H1 (cell line): ENCODE results near the gene METTL21C. TPM values are rescaled to one million over a fixed set of nuclear protein-coding genes. Genes with fewer than 3 reads are reported as not detected.

Experiments used
- CTCF ChIA-PET: fragments of 300-600 bp; sonication (Branson Sonifier 250); formaldehyde crosslinking; loops from one replicate; lab custom pipeline; 2021; ENCODE audit not compliant: partially characterized antibody; lab: Charles Lee
- POLR2A ChIA-PET: fragments of 300-600 bp; sonication (Branson Sonifier 250); formaldehyde crosslinking; loops from one replicate; lab custom pipeline; 2021; ENCODE audit warnings: inconsistent platforms; ENCODE audit not compliant: partially characterized antibody; lab: Charles Lee
- DNase-seq, 2 experiments: peaks; one replicate each; pipeline versions ENCODE4 v3.0.0 to v3.0.0-alpha.2; 2010 to 2022; ENCODE audit warnings: low spot score in 2 of 2, low read depth in 1 of 2, mixed read lengths in 1 of 2
- FAIRE-seq: peaks from 2 replicates; lab custom pipeline; 2011; peaks lifted over from hg19 to GRCh38; lab: Jason Lieb, UNC
- H2AFZ ChIP-seq: 2 replicates; pipeline ENCODE4 v1.8.1; 2012; ENCODE audit warnings: low read length, inconsistent platforms
- H2AK5ac ChIP-seq: 2 replicates; pipeline ENCODE4 v1.6.1; 2013; ENCODE audit warnings: low read depth, low read length
- H2BK120ac ChIP-seq: replicated peaks from 2 replicates; pipeline ENCODE3; 2013; ENCODE audit warnings: low read depth, low read length, inconsistent platforms
- H2BK12ac ChIP-seq: 2 replicates; pipeline ENCODE4 v1.6.1; 2013; ENCODE audit warnings: low read depth, low read length
- H2BK15ac ChIP-seq: 2 replicates; pipeline ENCODE4 v1.6.1; 2013; ENCODE audit warnings: low read length
- H2BK20ac ChIP-seq: 2 replicates; pipeline ENCODE4 v1.6.1; 2013; ENCODE audit warnings: low read length
- H2BK5ac ChIP-seq: 2 replicates; pipeline ENCODE4 v1.6.1; 2013; ENCODE audit warnings: low read depth, low read length
- H3K14ac ChIP-seq: 2 replicates; pipeline ENCODE4 v1.6.1; 2013; ENCODE audit warnings: inconsistent platforms; ENCODE audit not compliant: insufficient read length
- H3K18ac ChIP-seq: 2 replicates; pipeline ENCODE4 v1.6.1; 2013; ENCODE audit warnings: low read length; ENCODE audit errors: extremely low read depth
- H3K23ac ChIP-seq: 2 replicates; pipeline ENCODE4 v1.6.1; 2013; ENCODE audit warnings: inconsistent platforms; ENCODE audit not compliant: insufficient read length
- H3K23me2 ChIP-seq: 2 replicates; pipeline ENCODE4 v1.6.1; 2013; ENCODE audit warnings: low read depth, low read length
- H3K27ac ChIP-seq: 2 replicates; pipeline ENCODE4 v1.6.1; 2011; ENCODE audit warnings: low read depth, low read length, inconsistent platforms
- H3K27me3 ChIP-seq, 4 experiments: replicated peaks in 1 of 4; 1 replicate in 1 of 4; 2 replicates in 3 of 4; pipeline versions ENCODE4 v1.6.1 to v1.8.1; 2011 to 2013; ENCODE audit warnings: low read length in 3 of 4, mild to moderate bottlenecking in 3 of 4, inconsistent platforms in 2 of 4, mixed read lengths in 2 of 4, moderate library complexity in 1 of 4; ENCODE audit not compliant: control insufficient read depth in 3 of 4, insufficient read depth in 3 of 4; ENCODE audit errors: extremely low read depth in 1 of 4
- H3K36me3 ChIP-seq, 4 experiments: 2 replicates each; pipeline versions ENCODE4 v1.6.1 to v1.8.1; 2011 to 2013; ENCODE audit warnings: mild to moderate bottlenecking in 4 of 4, low read length in 3 of 4, moderate library complexity in 2 of 4, control low read depth in 1 of 4, inconsistent platforms in 1 of 4; ENCODE audit not compliant: insufficient read depth in 4 of 4, control insufficient read depth in 2 of 4
- H3K4ac ChIP-seq: replicated peaks from 2 replicates; pipeline ENCODE3; 2013; ENCODE audit warnings: low read length, low read depth, mixed read lengths, inconsistent platforms; ENCODE audit not compliant: insufficient read length
- H3K4me1 ChIP-seq, 4 experiments: replicated peaks in 1 of 4; 1 replicate in 1 of 4; 2 replicates in 3 of 4; pipeline versions ENCODE4 v1.6.1 to v1.8.1; 2011 to 2013; ENCODE audit warnings: low read length in 3 of 4, inconsistent platforms in 2 of 4, mixed read lengths in 1 of 4; ENCODE audit not compliant: insufficient read depth in 4 of 4, control insufficient read depth in 3 of 4
- H3K4me2 ChIP-seq, 2 experiments: 2 replicates each; pipeline versions ENCODE4 v1.6.1 to v1.8.1; 2011 to 2013; ENCODE audit warnings: low read depth in 2 of 2, low read length in 2 of 2, control low read depth in 1 of 2, inconsistent platforms in 1 of 2, mild to moderate bottlenecking in 1 of 2; ENCODE audit not compliant: insufficient read depth in 1 of 2
- H3K4me3 ChIP-seq, 4 experiments: fragments of 200-600, 300-600 bp in 1 of 4; sonication (generic), shearing (Covaris generic), sonication (Bioruptor Twin) in 1 of 4; 2 replicates each; pipeline versions ENCODE4 v1.5.1 to v1.8.1; 2011 to 2016; ENCODE audit warnings: low read length in 4 of 4, low read depth in 3 of 4, control low read depth in 2 of 4, inconsistent platforms in 2 of 4, mild to moderate bottlenecking in 2 of 4, mixed read lengths in 1 of 4, moderate library complexity in 1 of 4; ENCODE audit not compliant: insufficient read depth in 2 of 4; ENCODE audit errors: extremely low read depth in 1 of 4
- H3K56ac ChIP-seq: replicated peaks from 2 replicates; pipeline ENCODE3; 2013; ENCODE audit warnings: low read depth, mild to moderate bottlenecking, mixed read lengths, low read length, inconsistent platforms; ENCODE audit not compliant: insufficient read length
- H3K79me1 ChIP-seq: 2 replicates; pipeline ENCODE4 v1.6.1; 2013; ENCODE audit warnings: low read depth, low read length, control low read depth
- H3K79me2 ChIP-seq, 2 experiments: 2 replicates each; pipeline versions ENCODE4 v1.6.1 to v1.8.1; 2012 to 2013; ENCODE audit warnings: low read length in 2 of 2, mild to moderate bottlenecking in 2 of 2, inconsistent platforms in 1 of 2; ENCODE audit not compliant: insufficient read depth in 2 of 2, control insufficient read depth in 1 of 2
- H3K9ac ChIP-seq, 4 experiments: replicated peaks in 1 of 4; 1 replicate in 1 of 4; 2 replicates in 3 of 4; pipeline versions ENCODE4 v1.6.1 to v1.8.1; 2011 to 2013; ENCODE audit warnings: low read depth in 3 of 4, low read length in 3 of 4, control low read depth in 2 of 4, mild to moderate bottlenecking in 2 of 4, moderate library complexity in 2 of 4, inconsistent platforms in 1 of 4; ENCODE audit errors: extremely low read depth in 1 of 4
- H3K9me3 ChIP-seq, 2 experiments: 2 replicates each; pipeline versions ENCODE4 v1.6.1 to v1.8.1; 2012 to 2013; ENCODE audit warnings: mild to moderate bottlenecking in 2 of 2, moderate library complexity in 2 of 2, control low read depth in 1 of 2, inconsistent platforms in 1 of 2, low read depth in 1 of 2, low read length in 1 of 2, mixed read lengths in 1 of 2; ENCODE audit not compliant: insufficient read depth in 2 of 2
- H4K20me1 ChIP-seq, 2 experiments: replicated peaks in 1 of 2; 2 replicates each; pipeline versions ENCODE3 to v1.8.1; 2011 to 2013; ENCODE audit warnings: inconsistent platforms in 2 of 2, low read length in 2 of 2, mild to moderate bottlenecking in 1 of 2; ENCODE audit not compliant: insufficient read depth in 2 of 2, control insufficient read depth in 1 of 2
- H4K5ac ChIP-seq: 2 replicates; pipeline ENCODE4 v1.6.1; 2013; ENCODE audit warnings: low read length, low read depth, mixed read lengths, inconsistent platforms; ENCODE audit not compliant: insufficient read length
- H4K8ac ChIP-seq: 2 replicates; pipeline ENCODE4 v1.8.0; 2013; ENCODE audit warnings: mild to moderate bottlenecking, moderate library complexity, low read length, inconsistent platforms; ENCODE audit not compliant: insufficient read depth; ENCODE audit errors: extremely low read depth
- H4K91ac ChIP-seq: replicated peaks from 2 replicates; pipeline ENCODE3; 2013; ENCODE audit warnings: low read length, mixed read lengths, inconsistent platforms; ENCODE audit not compliant: insufficient read length
- ASH2L ChIP-seq: fragments of 200-600, 300-600 bp; sonication (generic); IDR thresholded peaks from one replicate; pipeline ENCODE4 v1.7.1; 2017; ENCODE audit warnings: low read length
- CBX5 ChIP-seq: fragments of 300-800, 300-1000 bp; sonication (generic); IDR thresholded peaks from 2 replicates; pipeline ENCODE4 v1.7.1; 2016; ENCODE audit warnings: antibody characterized with exemption, low read length, low read depth
- EZH2 ChIP-seq: fragments of 200-600 bp; sonication (generic); IDR thresholded peaks from 2 replicates; pipeline ENCODE4 v1.7.1; 2012; ENCODE audit warnings: low read depth, mild to moderate bottlenecking, moderate library complexity, low read length, inconsistent platforms; ENCODE audit not compliant: severe bottlenecking
- JUND ChIP-seq: IDR thresholded peaks from 2 replicates; pipeline ENCODE4 v1.6.1; 2011; ENCODE audit warnings: mild to moderate bottlenecking, improper control_type of control experiment, low read length
- SP1 ChIP-seq: IDR thresholded peaks from 2 replicates; pipeline ENCODE4 v1.6.1; 2011; ENCODE audit warnings: low read depth, low read length
- SP2 ChIP-seq: IDR thresholded peaks from 2 replicates; pipeline ENCODE4 v1.6.1; 2012; ENCODE audit warnings: mild to moderate bottlenecking, low read length, inconsistent platforms
- WGBS, 2 experiments: shearing (Covaris generic) in 1 of 2; methylation state at CpG; one replicate each; pipeline versions ENCODE4 v1.1.6 to v1.1.7; 2013 to 2015; ENCODE audit warnings: low lambda C conversion rate in 2 of 2, mixed read lengths in 2 of 2, inconsistent platforms in 1 of 2, low coverage in 1 of 2, missing lambda C conversion rate in 1 of 2; ENCODE audit not compliant: insufficient replicate concordance in 2 of 2, insufficient coverage in 1 of 2, insufficient read length in 1 of 2; ENCODE audit errors: extremely low coverage in 1 of 2, missing lambda C conversion rate in 1 of 2; 5-methylcytosine and 5-hydroxymethylcytosine counted together
- polyA plus RNA-seq, 7 experiments: library from polyadenylated mRNA; depleted of rRNA in 3 of 7; stranded (reverse) in 5 of 7; unstranded in 2 of 7; fragments of >200 nt in 5 of 7; fragments of 200-250 nt in 2 of 7; gene quantifications; 1 replicate in 5 of 7; 2 replicates in 1 of 7; 4 replicates in 1 of 7; pipeline versions ENCODE4 v1.2.1 to v1.2.3, GENCODE V29; 2011 to 2013; ENCODE audit warnings: missing spikeins in 2 of 7, mixed read lengths in 2 of 7
- total RNA-seq: library from RNA; stranded (reverse); fragmentation: NEBNext Ultra II Directional; extraction: Animal tissue kit (Norgen Biotek cat#: 25700); gene quantifications from 2 replicates; pipeline ENCODE4 v1.2.1, GENCODE V29; 2021
- TF ChIP-seq, protein P1 (sequence below): IDR thresholded peaks from 2 replicates; pipeline ENCODE4 v1.6.1; 2011; ENCODE audit warnings: low read length, improper control_type of control experiment
- TF ChIP-seq, protein P2 (sequence below): IDR thresholded peaks from 2 replicates; pipeline ENCODE4 v1.6.1; 2012; ENCODE audit warnings: low read length, inconsistent platforms

METTL21C gene
- total and polyA plus RNA-seq, 2 of the 8 experiments (the other 6 are each of a cell fraction or from before 2014, with no cell fraction given) = not detected

DNA sequence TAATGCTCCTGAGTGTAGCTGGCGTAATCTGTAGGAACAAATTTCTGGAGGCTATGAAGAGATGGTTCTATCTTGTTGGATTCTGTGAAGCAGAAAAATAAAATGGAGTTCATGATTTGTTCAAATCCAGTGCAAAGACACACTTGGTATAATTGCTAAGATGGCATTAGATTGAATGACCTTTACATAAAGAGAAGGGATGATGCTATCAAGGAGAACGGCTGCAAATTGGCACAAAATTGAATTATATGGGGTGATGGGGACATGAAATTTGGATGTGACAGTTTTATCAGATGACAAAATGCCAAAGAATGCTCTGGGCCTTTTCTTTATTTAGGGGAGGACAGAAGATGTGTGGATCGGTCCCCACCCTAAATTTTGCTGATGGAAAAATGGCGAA is 4.0 kb downstream of the METTL21C start:
- Histone ChIP-seq H2BK20ac (peak overlapping the region; percentile 49; the same call in 1 of the 2 replicates), H3K9ac (no peak overlapping the region), H3K79me1 (no peaks in the 10 kb centered on the region), H2BK12ac (no peak overlapping the region), H3K18ac (no peak overlapping the region), H4K8ac (no peak overlapping the region), H3K56ac (no peak overlapping the region), H2AK5ac (no peak overlapping the region), H3K27ac (no peak overlapping the region), H3K36me3 (no peaks in the 10 kb centered on the region), H2BK120ac (no peak overlapping the region), H3K14ac (no peak overlapping the region), H3K4me3 (no peak overlapping the region), H3K27me3 (no peaks in the 10 kb centered on the region), H3K4me2 (no peak overlapping the region), H4K91ac (no peak overlapping the region), H2BK5ac (no peak overlapping the region), H3K4ac (no peak overlapping the region), H3K79me2 (no peaks in the 10 kb centered on the region), H2BK15ac (peak overlapping the region; percentile 54; the same call in 1 of the 2 replicates), H3K4me1 (peaks cover 0 to 11% (median 8%) of the 10 kb centered on the region in 4 experiments), H3K23ac (no peak overlapping the region), H2AFZ (no peak overlapping the region), H4K20me1 (no peaks in the 10 kb centered on the region), H4K5ac (no peak overlapping the region), H3K23me2 (no peaks in the 10 kb centered on the region; the same call in 1 of the 2 replicates), H3K9me3 (no peaks in the 10 kb centered on the region)
- no peak for DNase-seq
- no peak for FAIRE-seq
- ChIA-PET POLR2A (no interaction called here), CTCF (interaction anchor here (0.6 kb wide), 2 partner anchors 135 to 1438 kb away, joined by 3 to 6 read pairs; no protein-coding TSS in a partner anchor)
- TF ChIP-seq, protein P1, sequence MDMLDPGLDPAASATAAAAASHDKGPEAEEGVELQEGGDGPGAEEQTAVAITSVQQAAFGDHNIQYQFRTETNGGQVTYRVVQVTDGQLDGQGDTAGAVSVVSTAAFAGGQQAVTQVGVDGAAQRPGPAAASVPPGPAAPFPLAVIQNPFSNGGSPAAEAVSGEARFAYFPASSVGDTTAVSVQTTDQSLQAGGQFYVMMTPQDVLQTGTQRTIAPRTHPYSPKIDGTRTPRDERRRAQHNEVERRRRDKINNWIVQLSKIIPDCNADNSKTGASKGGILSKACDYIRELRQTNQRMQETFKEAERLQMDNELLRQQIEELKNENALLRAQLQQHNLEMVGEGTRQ = no peak
- no peak for TF ChIP-seq SP2
- TF ChIP-seq CBX5 = no peak
- TF ChIP-seq, protein P2, sequence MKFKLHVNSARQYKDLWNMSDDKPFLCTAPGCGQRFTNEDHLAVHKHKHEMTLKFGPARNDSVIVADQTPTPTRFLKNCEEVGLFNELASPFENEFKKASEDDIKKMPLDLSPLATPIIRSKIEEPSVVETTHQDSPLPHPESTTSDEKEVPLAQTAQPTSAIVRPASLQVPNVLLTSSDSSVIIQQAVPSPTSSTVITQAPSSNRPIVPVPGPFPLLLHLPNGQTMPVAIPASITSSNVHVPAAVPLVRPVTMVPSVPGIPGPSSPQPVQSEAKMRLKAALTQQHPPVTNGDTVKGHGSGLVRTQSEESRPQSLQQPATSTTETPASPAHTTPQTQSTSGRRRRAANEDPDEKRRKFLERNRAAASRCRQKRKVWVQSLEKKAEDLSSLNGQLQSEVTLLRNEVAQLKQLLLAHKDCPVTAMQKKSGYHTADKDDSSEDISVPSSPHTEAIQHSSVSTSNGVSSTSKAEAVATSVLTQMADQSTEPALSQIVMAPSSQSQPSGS = no peak
- no peak for TF ChIP-seq JUND
- no peak for TF ChIP-seq EZH2
- TF ChIP-seq SP1 = no peak
- no peak for TF ChIP-seq ASH2L
- WGBS, 2 experiments = 96% methylated on average over 2 of the region's 4 CpGs; no CpG with 5 or more reads in 1 of the 2 experiments
